ENCODE results near the gene PACC1. TPM values are rescaled to one million over a fixed set of nuclear protein-coding genes. Genes with fewer than 3 reads are reported as not detected.

The PACC1 gene
- total and polyA plus RNA-seq, 11 donors: 1.8 to 7.9 (median 3.1) TPM

- no peak for TF ChIP-seq POLR2A (IDR thresholded peaks at IDR 0.05)
- peak; percentile 95 to 100 (median 98) for TF ChIP-seq CTCF (IDR thresholded peaks at IDR 0.05)
Measured at GRCh38 chr1:212455803-212456528, 41.3 kb upstream of the PACC1 start.

GRCh38 chr1:212455401-212455800 is 40.7 kb upstream of the PACC1 start:
- WGBS, 4 donors: 87 to 94% (median 94%) methylated on average over 2 of the region's 2 CpGs
- intact Hi-C loops (cut with DNase I): loop anchor here in 9 of 10 donors (2.0 to 10.0 kb wide), 16 partner anchors 87 to 781 kb away; partner anchors contain the start of genes PPP2R5A (in 3 of the 9), DTL (in 2 of the 9), INTS7 (in 2 of the 9) and NEK2 (in 1 of the 9)
- TF ChIP-seq CTCF (IDR thresholded peaks at IDR 0.05) (no peak), POLR2A (IDR thresholded peaks at IDR 0.05) (no peak)
- ATAC-seq (no peak), DNase-seq (no peak)
- Histone ChIP-seq H3K4me1 (peaks cover 0 to 48% (median 24%) of the 10 kb centered on the region in 12 donors), H3K27me3 (no peaks in the 10 kb centered on the region), H3K4me3 (no peak overlapping the region), H3K36me3 (no peaks in the 10 kb centered on the region), H3K27ac (peak overlapping the region in 4 of 12 donors; percentile 47 to 73 (median 67)), H3K9me3 (peaks cover 0 to 7% (median 0%) of the 10 kb centered on the region in 12 donors)

More at GRCh38 chr1:212455803-212456528, 41.3 kb upstream of the PACC1 start:
- peaks cover 0 to 7% (median 0%) of the 10 kb centered on the region in 12 donors for H3K9me3 ChIP-seq
- peaks cover 0 to 42% (median 21%) of the 10 kb centered on the region in 12 donors for H3K4me1 ChIP-seq
- no peaks in the 10 kb centered on the region for H3K27me3 ChIP-seq
- H3K27ac ChIP-seq: peak overlapping the region in 10 of 12 donors; percentile 6 to 73 (median 45)
- intact Hi-C loops (cut with DNase I): loop anchor here (1.0 to 10.0 kb wide), 20 partner anchors 87 to 781 kb away; partner anchors contain the start of genes DTL (in 3 of the 10), INTS7 (in 3 of the 10), PPP2R5A (in 3 of the 10) and NEK2 (in 1 of the 10)
- peak overlapping the region in 3 of 12 donors; percentile 8 to 36 (median 13) for H3K4me3 ChIP-seq
- WGBS, 4 donors: 24 to 30% (median 27%) methylated on average over 10 of the region's 10 CpGs
- no peaks in the 10 kb centered on the region for H3K36me3 ChIP-seq
- ATAC-seq (peak; percentile 75 to 82 (median 78)), DNase-seq (peak; percentile 86 to 91 (median 87))

- 95 to 98% (median 96%) methylated on average over 3 of the region's 3 CpGs for WGBS, 4 donors
- no peak for ATAC-seq
- DNase-seq: peak in 1 of 5 donors; percentile 47
Measured at GRCh38 chr1:212454741-212455140, 40.1 kb upstream of the PACC1 start.

More at GRCh38 chr1:212454741-212455140, 40.1 kb upstream of the PACC1 start:
- no peaks in the 10 kb centered on the region for H3K27me3 ChIP-seq
- no peak overlapping the region for H3K4me3 ChIP-seq
- H3K36me3 ChIP-seq: no peaks in the 10 kb centered on the region
- TF ChIP-seq POLR2A (IDR thresholded peaks at IDR 0.05) (no peak), CTCF (IDR thresholded peaks at IDR 0.05) (no peak)
- no peak overlapping the region for H3K27ac ChIP-seq
- peaks cover 0 to 54% (median 26%) of the 10 kb centered on the region in 12 donors for H3K4me1 ChIP-seq
- intact Hi-C loops (cut with DNase I): loop anchor here (2.0 to 10.0 kb wide), 19 partner anchors 77 to 780 kb away; partner anchors contain the start of genes PPP2R5A (in 4 of the 10), DTL (in 2 of the 10), INTS7 (in 2 of the 10) and NEK2 (in 1 of the 10)
- H3K9me3 ChIP-seq: peaks cover 0 to 7% (median 0%) of the 10 kb centered on the region in 12 donors
